Activated T-helper 1 cell treated with anti-CD3 and anti-CD28 coated beads, Interleukin-2, amount 50 U/mL, for 16 hours (primary cell): ENCODE data around the gene FAM118A.
"Not testable (repeated sequence)": the region's sequence is repeated elsewhere in the genome, so short reads cannot be mapped to it uniquely, and the experiment has no call there.

Source experiments
- DNase-seq, 2 donors: peaks; one replicate each; pipeline ENCODE4 v3.0.0-alpha.2; 2020; ENCODE audit warnings: low read depth in 1 of 2, low spot score in 1 of 2

FAM118A gene

DNA sequence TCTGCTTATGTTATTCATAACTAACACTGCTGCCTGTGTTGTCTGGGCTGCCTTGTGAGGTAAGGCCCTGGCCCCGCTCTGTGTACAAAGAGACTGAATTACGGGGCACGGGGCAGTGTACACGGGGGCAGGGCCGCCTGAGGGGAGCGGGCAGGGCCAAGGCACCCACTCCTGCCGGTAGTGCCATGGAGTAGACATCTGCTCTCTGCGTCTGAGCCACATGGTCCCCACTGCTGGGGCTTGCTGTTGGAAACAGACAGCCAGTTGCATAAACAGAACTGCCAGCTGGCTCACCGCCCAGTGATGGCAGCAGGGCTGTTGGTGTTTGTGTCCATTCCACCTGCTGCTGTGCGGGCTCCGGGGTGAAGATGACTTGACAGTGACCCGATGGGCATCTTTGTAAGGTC, 19.8 kb downstream of the FAM118A start:
- no peak for DNase-seq

DNA sequence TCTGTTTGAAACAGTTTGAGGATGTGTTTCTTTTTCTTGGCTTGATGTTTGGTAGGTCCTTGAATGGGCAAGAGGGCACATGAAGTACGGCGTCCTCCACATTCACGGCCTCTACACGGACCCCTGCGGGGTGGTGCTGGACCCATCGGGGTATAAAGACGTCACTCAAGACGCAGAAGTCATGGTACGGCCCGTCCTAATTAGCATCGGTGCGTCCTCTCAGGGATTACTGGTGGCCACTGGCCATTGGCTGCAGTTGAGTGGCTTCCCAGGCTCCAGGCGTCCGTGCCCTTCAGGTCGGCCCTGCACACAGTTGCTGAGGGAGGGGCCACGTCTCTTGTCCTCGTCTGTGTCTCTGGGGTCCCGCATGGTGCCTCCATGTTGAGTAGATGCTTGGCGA, 20.8 kb downstream of the FAM118A start:
- no peak for DNase-seq

DNA sequence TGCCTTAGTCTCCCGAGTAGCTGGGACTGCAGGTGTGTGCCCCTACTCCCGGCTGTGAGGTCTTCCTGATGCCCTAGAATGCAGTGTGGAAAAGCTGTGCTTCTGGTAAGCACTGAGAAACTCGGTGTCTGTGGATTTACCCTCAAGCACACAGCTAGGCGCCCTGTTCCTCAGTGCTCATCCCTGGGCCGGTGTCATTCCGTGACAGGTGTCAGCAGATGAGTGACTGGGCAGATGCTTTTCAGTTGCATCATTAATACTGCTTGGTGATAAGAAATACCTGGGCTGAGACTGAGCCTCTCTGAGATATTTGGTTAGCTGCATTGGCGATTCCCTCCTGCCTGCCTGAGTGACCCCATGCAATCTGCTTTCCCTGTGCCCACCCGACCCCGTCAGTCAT, 21.8 kb downstream of the FAM118A start:
- DNase-seq, result no peak

DNA sequence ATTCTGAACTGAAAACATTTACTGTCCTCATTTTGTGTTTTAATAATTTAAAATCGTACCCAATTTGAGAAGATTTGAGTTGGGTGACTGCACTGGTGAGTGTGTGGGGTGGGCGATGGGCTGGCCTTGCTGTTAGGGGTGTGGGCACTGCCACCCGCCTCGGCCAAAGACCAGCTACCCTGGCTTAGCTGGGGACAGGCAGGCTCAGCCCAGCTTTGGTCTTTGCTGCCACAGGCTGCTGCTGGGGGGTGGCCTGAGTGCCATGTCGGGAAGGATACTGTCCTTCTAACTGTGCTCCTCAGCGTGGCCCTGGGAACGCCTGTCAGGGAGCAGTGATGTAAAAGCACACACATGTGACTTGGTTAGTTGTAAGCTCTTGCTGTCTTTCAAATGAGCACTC, 22.3 kb downstream of the FAM118A start:
- no peak for DNase-seq

DNA sequence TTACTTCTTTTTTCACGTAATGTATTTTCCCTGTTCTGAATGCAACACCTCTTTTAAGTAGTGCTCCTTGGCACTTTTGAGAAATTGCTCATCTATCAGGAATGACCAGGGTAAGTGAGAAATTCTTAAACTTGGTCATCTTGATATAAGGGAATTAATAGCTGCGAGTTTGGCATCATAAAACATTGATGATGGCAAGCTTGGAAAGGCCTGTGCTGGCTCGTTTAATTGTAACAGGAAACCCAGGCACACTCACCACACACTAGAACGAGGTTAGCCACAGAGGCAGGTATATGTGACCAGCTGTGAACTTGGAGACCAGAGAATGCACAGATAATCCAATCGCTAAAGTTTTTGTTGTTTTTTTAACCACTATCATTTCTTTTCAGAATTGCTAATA, 24.3 kb downstream of the FAM118A start:
- no peak for DNase-seq

DNA sequence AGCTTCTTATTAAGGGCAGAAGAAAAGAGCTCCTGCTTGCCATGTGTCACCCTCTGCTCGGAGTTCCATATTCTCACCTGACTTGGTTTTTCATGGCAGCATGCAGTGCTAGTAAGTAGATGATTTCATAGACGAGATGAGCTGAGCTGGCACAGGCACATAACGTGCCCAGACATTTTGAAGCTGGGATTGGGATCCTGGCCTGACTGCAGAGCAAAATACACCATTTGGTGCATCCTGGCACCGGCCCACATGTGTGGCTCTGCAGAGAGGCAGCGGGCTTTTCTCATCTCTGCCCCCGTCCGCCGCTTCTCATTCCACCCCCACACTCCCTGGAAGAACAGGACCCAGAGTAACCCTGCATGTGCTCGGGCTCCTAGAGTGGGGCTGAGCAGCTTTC, 24.8 kb downstream of the FAM118A start:
- DNase-seq, result no peak

DNA sequence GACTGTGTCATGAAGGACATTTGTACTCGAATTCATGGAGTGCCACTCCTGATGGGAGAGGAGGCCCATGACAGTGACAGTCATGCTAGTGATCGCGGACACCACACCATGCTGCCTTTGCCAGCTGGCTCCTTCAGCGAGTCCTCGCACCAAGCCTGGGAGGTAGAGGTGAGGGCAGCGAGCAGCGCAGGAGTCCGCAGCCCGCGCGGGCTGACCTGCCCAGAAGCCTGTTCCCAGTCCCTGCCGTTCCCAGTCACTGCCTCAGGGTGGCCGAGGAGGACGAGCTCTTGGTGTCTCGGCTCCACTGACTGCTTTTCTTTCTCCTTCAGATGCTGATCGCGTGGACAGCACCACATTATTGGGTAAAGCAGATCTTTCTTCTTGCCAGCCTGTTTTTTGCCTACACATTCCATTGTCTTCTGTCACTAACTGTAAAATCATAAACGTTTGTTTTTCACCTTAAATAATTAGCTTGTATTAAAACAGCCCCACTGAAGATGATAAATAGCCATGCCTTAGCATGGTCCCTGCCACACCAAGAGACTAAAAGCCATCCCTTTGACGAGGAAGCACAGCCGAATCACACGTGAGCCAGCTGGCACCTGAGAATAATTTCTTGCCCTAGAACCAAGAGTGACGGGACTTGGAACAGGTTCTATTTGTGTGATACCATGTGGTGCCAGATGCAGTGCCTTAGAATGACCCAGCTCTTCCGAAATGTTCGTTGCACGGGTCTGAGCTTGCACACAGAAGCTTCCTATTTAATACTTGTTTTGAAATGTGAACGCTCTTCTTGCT, 25.5 kb downstream of the FAM118A start:
- no peak for DNase-seq

DNA sequence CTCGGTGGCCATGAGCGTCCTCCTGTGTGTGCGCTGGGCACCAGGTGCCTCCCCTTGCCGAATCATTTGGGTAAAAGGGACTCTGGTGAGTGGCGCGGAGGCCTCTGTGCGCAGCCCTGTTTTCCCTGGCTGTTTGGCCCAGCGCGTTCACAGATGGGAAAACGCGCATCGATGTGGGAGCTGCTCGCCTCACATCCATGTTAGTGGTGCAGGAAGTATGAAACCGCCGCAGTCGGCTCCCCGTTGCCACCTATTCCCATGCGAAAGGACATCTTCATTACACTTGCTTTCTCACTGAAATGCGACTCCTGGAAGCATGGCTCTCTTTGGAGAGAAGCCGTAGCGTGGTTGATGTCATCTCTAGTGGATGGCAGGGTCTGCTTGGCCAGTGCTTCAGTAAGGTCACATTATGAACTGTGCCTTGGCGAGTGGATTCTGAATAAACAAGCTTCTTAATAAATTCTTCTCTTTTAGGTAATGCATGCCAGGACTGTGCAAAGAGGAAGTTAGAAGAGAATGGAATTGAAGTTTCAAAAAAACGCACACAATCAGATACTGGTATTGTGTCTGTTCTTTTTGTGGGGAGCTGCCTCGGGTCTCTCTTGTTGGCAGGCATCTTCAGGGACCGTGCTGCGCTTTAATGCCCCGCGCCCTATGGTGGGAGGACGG, 26.3 kb downstream of the FAM118A start:
- DNase-seq, result no peak

DNA sequence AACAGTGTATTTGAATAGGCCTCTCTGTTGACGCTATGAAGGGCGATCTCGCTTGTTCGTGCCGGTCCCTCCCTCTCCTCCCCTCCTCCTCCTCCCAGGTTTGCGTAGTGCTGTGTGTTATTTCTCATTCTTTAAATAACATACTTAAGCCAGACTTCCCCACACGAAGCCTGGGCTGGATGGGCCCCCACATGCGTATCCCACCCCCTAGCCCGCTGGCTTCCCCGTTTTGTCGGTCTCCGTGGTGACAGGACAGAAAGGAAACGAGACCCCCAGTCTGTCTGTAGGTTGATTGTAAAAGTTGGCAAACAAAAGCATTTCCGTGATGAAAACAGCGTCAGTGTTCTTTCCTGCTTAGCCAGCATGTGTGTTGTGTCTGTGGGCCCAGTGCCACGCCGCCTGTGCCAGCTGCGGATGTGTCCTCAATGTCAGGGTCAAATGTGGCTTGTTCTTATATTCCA, 27.3 kb downstream of the FAM118A start:
- no peak for DNase-seq

DNA sequence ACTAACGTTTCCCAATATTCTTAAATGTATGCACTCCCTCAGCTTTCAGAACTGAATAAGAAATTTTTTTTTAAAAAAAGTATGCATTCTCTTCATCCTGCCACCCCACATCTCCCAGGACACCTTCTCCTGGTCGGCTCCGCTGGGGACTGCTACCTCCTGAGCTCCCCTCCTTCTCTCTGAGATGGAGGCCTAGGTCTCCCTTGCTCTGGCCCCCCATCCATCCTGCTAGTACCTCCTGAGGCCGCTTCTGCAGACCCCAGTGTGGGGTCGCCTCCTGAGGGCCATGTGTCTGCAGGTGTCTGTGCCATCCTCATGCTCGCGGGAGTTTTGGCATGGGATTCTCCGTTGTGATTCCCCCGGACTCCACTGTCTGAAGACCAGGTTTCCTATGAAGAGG, 27.8 kb downstream of the FAM118A start:
- no peak for DNase-seq

DNA sequence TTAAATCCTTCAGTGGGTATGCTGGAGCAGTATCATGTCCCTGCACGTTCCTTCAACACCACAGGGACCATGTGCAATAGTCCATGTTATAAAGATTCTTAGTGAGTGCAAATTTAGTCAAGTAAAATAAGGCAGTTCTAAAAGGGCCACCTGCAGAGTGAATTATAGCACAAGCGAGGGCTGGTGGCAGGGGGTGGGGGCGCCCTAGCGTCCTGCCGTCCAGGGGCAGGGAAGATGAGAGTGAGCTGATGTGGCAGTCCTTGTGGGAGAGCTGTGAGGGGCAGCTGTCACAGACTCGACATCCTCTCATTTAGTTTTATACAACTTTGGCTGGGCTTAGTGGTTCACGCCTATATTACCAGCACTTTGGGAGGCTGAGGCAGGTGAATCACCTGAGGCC, 29.1 kb downstream of the FAM118A start:
- DNase-seq, result no peak

DNA sequence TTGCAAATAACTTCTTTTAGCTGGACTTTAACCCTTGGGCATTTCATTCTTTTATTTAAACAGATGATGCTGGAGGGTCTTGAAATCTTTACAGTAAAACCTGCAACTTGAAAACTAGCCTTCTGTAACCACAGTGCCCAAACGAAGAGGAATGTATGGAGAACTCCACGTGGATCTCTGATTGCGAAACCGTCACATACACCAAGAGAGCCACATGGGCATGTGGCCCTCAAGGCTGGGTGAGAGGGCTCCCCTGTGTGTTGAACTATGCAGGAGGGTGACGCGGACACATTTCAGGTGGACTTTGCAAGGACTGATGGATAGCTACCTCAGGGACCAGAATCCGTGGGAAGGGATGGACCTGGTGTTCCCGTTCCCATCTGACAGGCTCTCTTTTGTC, 30.6 kb downstream of the FAM118A start:
- DNase-seq, result no peak

DNA sequence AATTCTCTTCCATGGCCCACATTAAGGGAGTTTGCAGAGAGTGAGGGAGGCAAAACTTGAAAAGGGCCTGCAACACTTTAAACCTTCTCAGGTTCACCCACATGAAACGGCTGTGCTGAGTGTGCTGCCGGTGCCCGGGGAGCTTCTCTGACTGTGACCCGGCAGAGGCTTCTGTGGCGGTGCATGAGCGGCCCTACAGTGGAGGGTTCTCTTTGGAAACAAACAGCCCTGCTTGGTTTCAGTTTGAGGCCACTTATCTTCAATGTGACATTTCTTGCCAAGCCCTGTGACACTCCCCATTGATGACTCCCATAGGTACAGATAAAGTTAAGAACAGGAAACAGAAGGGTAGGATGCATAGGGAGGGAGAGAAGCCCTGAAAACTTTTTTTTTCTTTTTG, 31.8 kb downstream of the FAM118A start:
- peak in 1 of 2 donors; percentile 19 for DNase-seq

DNA sequence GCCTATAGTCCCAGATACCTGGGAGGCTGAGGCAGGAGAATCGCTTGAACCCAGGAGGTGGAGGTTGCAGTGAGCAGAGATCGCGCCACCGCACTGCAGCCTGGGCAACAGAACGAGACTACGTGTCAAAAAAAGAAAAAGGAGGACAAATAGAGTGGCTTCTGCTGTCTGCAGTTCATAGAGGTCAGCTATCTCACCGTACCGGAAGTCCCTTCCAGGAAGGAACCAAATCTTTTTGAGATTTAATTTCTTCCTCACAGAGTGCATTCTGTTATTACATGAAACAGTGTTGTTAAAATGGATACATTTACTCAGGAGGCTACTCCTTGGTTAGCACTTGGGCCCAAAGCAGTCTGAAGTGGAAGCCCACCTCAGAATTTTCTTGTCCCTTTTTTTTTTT, 33.4 kb downstream of the FAM118A start:
- no peak for DNase-seq

DNA sequence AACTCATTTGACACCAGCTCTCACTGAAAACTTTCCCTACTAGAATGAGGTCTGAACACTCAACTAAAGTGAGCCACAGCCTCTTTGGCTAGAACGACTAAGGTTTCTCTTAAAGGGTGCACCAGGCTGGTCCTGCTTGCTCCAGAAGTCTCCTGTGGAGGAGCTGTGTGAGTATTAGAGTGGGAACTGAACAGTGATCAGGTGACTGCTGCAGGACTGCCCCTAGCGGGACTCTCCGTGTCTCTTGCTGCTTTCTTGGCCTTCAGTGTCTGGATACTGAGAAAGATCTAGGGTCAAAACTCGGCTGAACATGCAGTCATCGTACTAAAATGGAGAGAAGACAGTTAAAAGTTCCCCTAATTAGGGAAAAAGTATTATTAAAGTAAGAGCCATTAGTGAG, 34.6 kb downstream of the FAM118A start:
- DNase-seq, result no peak

DNA sequence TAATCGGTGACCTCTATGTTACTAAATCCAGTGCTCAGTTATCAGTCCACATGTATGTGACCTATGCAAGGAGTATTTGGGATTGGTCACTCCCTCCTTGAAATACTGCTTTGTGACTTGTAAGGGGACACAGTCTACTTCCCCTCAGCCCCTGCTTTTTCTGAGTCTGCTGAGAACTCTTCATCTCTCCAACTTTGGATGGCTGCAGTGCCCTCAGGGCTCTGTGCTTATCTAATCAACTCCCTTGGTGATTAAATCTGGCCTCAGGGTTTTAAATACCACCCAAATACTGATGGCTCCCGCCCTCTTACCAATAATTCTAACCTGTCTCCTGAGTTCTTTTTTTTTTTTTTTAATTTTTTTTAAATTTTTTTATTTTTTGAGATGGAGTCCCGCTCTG, 40.2 kb downstream of the FAM118A start:
- DNase-seq, result no peak

DNA sequence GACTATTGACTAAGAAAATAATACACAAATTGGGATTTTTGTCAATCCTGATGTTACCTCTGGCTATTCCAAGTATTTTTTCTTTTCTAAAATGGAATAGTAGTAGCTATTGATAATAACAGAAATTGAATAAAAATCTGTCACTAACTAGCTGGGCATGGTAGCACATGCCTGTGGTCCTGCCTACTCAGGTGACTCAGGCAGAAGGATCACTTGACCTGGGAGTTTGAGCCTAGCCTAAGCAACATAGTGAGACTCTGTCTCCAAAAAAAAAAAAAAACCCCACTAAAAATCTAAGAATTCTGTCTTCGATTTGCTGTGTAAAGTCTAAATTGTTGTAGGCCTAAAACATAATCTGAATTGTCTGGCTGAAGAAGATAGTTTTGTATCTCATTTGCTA, 42.2 kb downstream of the FAM118A start:
- DNase-seq, result no peak

DNA sequence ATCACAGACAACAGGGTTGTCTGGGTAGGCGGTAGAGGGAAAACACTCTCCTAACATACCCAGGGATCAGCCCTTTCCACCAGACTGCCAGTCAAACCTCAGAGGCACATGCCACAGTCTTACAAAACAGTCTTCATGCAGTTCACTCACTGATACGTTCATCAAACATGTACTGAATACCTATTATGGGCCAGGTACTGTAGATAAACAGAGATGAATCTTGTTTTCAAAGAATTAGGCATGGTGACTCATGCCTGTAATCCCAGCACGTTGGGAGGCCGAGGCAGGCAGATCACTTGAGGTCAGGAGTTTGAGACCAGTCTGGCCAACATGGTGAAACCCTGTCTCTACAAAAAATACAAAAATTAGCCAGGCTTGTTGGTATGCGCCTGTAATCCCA, 43.0 kb downstream of the FAM118A start:
- DNase-seq, result not testable (repeated sequence)

DNA sequence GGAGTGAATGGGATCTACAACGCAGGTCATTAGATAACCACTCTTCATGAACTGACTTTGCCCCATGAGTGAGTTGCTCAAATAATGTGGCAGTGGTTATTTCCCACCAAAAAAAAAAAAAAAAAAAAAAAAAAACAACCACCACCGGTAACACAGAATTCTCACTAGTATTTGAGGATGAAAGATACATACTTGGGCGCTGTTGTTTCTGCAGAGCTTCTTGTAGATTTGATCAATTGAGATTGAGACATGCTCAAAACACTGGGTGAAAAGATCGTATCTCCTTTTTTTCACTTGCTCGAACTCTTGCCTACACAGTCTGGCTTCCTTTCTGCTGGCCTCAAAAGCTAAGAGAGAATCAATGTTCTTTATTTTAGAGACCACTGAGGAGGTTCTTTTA, 44.1 kb downstream of the FAM118A start:
- no peak for DNase-seq

DNA sequence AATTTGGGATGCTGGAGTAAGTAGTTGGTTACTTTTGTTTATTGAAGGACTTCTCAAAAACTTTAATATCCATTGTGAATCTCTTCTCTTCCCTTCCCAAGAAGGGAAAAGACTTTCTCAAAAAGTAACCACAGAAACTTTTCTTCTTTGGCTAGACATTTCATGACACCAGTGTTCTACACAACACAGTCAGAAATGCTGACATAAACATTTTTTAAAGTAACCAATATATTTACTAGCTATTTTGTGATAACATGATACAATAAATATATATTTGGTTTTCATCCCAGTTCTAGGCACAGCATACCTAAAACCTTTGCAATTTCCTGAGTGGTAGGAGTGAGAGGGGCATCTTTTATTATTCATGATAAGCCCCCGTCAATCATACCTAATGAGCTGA, 47.8 kb downstream of the FAM118A start:
- DNase-seq, result no peak

DNA sequence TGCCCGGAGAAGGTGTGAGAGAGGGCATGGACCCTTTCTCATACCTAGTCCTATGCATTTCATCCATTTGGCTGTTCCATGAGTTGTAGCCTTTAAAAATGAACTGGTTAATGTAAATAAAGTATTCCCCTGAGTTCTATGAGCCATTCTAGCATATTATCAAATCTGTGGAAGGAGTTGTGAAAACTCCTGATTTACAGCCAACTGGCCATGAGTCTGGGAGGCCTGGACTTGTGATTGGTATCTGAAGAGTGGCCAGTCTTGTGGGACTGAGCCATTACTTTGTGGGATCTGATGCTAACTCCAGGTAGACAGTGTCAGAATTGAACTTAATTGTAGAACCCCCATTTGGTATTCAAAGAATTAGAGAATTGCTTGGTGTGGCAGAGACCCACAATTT, 48.4 kb downstream of the FAM118A start:
- no peak for DNase-seq

DNA sequence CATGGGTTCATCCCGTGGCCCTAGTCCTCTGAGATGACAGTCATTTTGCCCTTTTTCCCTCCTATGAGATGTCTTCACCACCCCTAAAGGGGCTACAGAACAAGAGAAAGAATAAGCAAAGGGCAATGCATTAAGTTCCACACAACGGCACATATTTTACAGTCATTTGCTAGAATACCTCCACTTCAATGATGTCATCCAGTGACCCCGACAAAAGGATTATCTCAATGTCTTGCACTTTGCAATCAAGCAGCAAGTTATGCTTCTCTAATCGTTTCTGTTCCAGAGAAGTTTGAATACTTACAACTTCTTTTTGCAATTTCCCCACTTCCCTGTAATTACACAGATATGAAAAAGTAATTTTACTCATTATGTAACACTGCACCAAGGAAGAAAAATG, 49.9 kb downstream of the FAM118A start:
- no peak for DNase-seq

DNA sequence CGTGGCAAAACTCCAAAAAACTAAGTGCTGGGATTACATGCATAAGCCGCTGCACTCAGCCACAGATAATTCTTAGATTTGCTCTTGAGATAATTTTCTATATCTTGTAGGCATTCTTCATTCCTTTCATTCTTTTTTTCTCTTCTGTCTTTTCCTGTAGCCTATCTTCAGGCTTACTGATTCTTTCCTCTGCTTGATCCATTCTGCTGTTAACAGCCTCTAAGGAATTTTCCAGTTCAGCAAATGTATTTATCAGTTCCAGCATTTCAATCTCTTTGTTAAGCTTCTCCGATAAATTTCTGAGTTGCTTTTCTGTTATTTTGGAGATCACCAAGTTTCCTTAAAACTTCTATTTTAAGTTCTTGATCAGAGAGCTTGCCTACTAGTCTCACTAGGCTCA, 57.0 kb downstream of the FAM118A start:
- DNase-seq, result no peak
